Epithelial cell of proximal tubule (primary cell): Measurements from ENCODE around the gene CD69. TPM values are rescaled to one million over a fixed set of nuclear protein-coding genes. Genes with fewer than 3 reads are reported as not detected.
"Not testable (repeated sequence)": the region's sequence is repeated elsewhere in the genome, so short reads cannot be mapped to it uniquely, and the experiment has no call there.

Experiments used
- DNase-seq: peaks from one replicate; pipeline ENCODE4 v3.0.0-alpha.2; 2011; ENCODE audit warnings: low read depth
- H3K4me3 ChIP-seq: 2 replicates; pipeline ENCODE4 v1.5.1; 2011; ENCODE audit warnings: low read depth, mild to moderate bottlenecking, low read length
- CTCF ChIP-seq: conservative IDR thresholded peaks from 2 replicates; pipeline ENCODE4 v1.5.1; 2012; ENCODE audit warnings: low read depth, mild to moderate bottlenecking, low read length
- total RNA-seq: library from RNA; depleted of rRNA; stranded (reverse); fragments of >200 nt; gene quantifications from 2 replicates; pipeline ENCODE4 v1.2.3, GENCODE V29; 2015

CD69 gene
- total RNA-seq, 1 donor from 2014 or later, result 0.12 TPM

GRCh38 chr12:9750276-9751203, 10.2 kb downstream of the CD69 start:
- peak; percentile 81 for TF ChIP-seq CTCF
- peak overlapping the region; percentile 5 for H3K4me3 ChIP-seq
- no peak for DNase-seq

GRCh38 chr12:9749640-9750039, 11.1 kb downstream of the CD69 start:
- no peak for TF ChIP-seq CTCF
- H3K4me3 ChIP-seq, result no peak overlapping the region

GRCh38 chr12:9745199-9745598, 15.5 kb downstream of the CD69 start:
- H3K4me3 ChIP-seq, result no peak overlapping the region
- no peak for TF ChIP-seq CTCF
- no peak for DNase-seq

More at GRCh38 chr12:9749640-9750039, 11.1 kb downstream of the CD69 start:
- DNase-seq, result no peak

GRCh38 chr12:9742661-9743060, 18.0 kb downstream of the CD69 start:
- no peak overlapping the region for H3K4me3 ChIP-seq
- no peak for TF ChIP-seq CTCF
- no peak for DNase-seq

- no peak for TF ChIP-seq CTCF
- no peak for DNase-seq
- H3K4me3 ChIP-seq, result no peak overlapping the region
Observed at GRCh38 chr12:9741726-9742125, 19.0 kb downstream of the CD69 start.

GRCh38 chr12:9740106-9740750, 20.5 kb downstream of the CD69 start:
- no peak for TF ChIP-seq CTCF
- peak overlapping the region; percentile 26 for H3K4me3 ChIP-seq
- DNase-seq, result no peak

- peak overlapping the region; percentile 26 for H3K4me3 ChIP-seq
Observed at GRCh38 chr12:9739404-9740105, 21.1 kb downstream of the CD69 start.

GRCh38 chr12:9738905-9739304, 21.8 kb downstream of the CD69 start:
- DNase-seq, H3K4me3 ChIP-seq: not testable (repeated sequence)

More at GRCh38 chr12:9739404-9740105, 21.1 kb downstream of the CD69 start:
- not testable (repeated sequence) for DNase-seq
